HG03457 (cell line): ENCODE results near the gene ABT1.
A peak's percentile ranks its signal among the peaks of the same experiment; 100 is the strongest.

Experiments
- ATAC-seq: cut with Tn5 transposase; IDR thresholded peaks from one replicate; pipeline ENCODE4 v1.9.1; 2021; ENCODE audit warnings: moderate number of reproducible peaks; ENCODE audit not compliant: unreplicated experiment

The ABT1 gene

GRCh38 chr6:26571592-26572296 lies 25.0 kb upstream of the ABT1 start:
- no peak for ATAC-seq

- no peak for ATAC-seq
Measured at GRCh38 chr6:26575494-26575939, 21.2 kb upstream of the ABT1 start.

- no peak for ATAC-seq
Measured at GRCh38 chr6:26576407-26576843, 20.3 kb upstream of the ABT1 start.

- ATAC-seq = no peak
Measured at GRCh38 chr6:26576929-26577719, 19.6 kb upstream of the ABT1 start.

- ATAC-seq = no peak
Measured at GRCh38 chr6:26577720-26578072, 19.1 kb upstream of the ABT1 start.

- no peak for ATAC-seq
Measured at GRCh38 chr6:26578279-26578678, 18.5 kb upstream of the ABT1 start.

- ATAC-seq = no peak
Measured at GRCh38 chr6:26578741-26579140, 18.0 kb upstream of the ABT1 start.

GRCh38 chr6:26581164-26581915 lies 15.4 kb upstream of the ABT1 start:
- ATAC-seq = no peak

- ATAC-seq = no peak
Measured at GRCh38 chr6:26588965-26589364, 7.8 kb upstream of the ABT1 start.

- no peak for ATAC-seq
Measured at GRCh38 chr6:26592649-26593048, 4.1 kb upstream of the ABT1 start.

- ATAC-seq = no peak
Measured at GRCh38 chr6:26593278-26594130, 3.2 kb upstream of the ABT1 start.

- ATAC-seq = no peak
Measured at GRCh38 chr6:26594131-26594498, 2.6 kb upstream of the ABT1 start.

GRCh38 chr6:26594730-26595632 lies 1.8 kb upstream of the ABT1 start:
- no peak for ATAC-seq

- peak; percentile 36 for ATAC-seq
Measured at GRCh38 chr6:26595669-26596269, 984 bp upstream of the ABT1 start.

- no peak for ATAC-seq
Measured at GRCh38 chr6:26597389-26597766, 625 bp downstream of the ABT1 start.

GRCh38 chr6:26597821-26598220 lies 1.1 kb downstream of the ABT1 start:
- ATAC-seq = no peak

GRCh38 chr6:26598267-26598666 lies 1.5 kb downstream of the ABT1 start:
- ATAC-seq = no peak

GRCh38 chr6:26599134-26599533 lies 2.4 kb downstream of the ABT1 start:
- ATAC-seq = no peak

- ATAC-seq = no peak
Measured at GRCh38 chr6:26599591-26599990, 2.8 kb downstream of the ABT1 start.
